Spleen (tissue), 11 donors: ENCODE measurements around the gene CELA1. TPM values are rescaled to one million over a fixed set of nuclear protein-coding genes. Genes with fewer than 3 reads are reported as not detected.
"Not testable (repeated sequence)": the region's sequence is repeated elsewhere in the genome, so short reads cannot be mapped to it uniquely, and the experiment has no call there.

Source experiments
- DNase-seq: peaks from one replicate; pipeline ENCODE4 v3.0.0-alpha.2; 2020
- H3K27ac ChIP-seq, 8 donors: fragments of 200-600 bp; sonication (generic) in 7 of 8; 1 replicate in 4 of 8; 2 replicates in 4 of 8; pipeline versions ENCODE4 v1.5.0 to v1.8.0; 2016 to 2021; ENCODE audit warnings: inconsistent platforms in 4 of 8, mild to moderate bottlenecking in 4 of 8, moderate library complexity in 1 of 8
- H3K27me3 ChIP-seq, 7 donors: fragments of 200-600 bp; sonication (generic) in 6 of 7; replicated peaks in 1 of 7; 1 replicate in 4 of 7; 2 replicates in 3 of 7; pipeline versions ENCODE4 v1.5.0 to v1.8.0; 2016 to 2021; ENCODE audit warnings: inconsistent platforms in 3 of 7, mild to moderate bottlenecking in 1 of 7
- H3K36me3 ChIP-seq, 6 donors: fragments of 200-600 bp; sonication (generic) in 5 of 6; 1 replicate in 4 of 6; 2 replicates in 2 of 6; pipeline versions ENCODE4 v1.5.0 to v1.8.0; 2016 to 2021; ENCODE audit warnings: inconsistent platforms in 2 of 6
- H3K4me1 ChIP-seq, 6 donors: fragments of 200-600 bp; sonication (generic) in 5 of 6; 1 replicate in 3 of 6; 2 replicates in 3 of 6; pipeline versions ENCODE4 v1.5.0 to v1.8.0; 2016 to 2021; ENCODE audit warnings: inconsistent platforms in 3 of 6
- H3K4me3 ChIP-seq, 8 donors: fragments of 200-600 bp; sonication (generic) in 7 of 8; 1 replicate in 4 of 8; 2 replicates in 4 of 8; pipeline versions ENCODE4 v1.5.0 to v1.8.0; 2016 to 2021; ENCODE audit warnings: inconsistent platforms in 4 of 8, mild to moderate bottlenecking in 4 of 8, moderate library complexity in 2 of 8
- H3K9me3 ChIP-seq, 8 donors: fragments of 200-600 bp; sonication (generic) in 7 of 8; 1 replicate in 4 of 8; 2 replicates in 4 of 8; pipeline versions ENCODE4 v1.5.0 to v1.8.0; 2016 to 2021; ENCODE audit warnings: inconsistent platforms in 4 of 8
- CTCF ChIP-seq, 11 experiments: fragments of 200-600 bp in 7 of 11; fragments of 450-650 bp in 4 of 11; sonication (generic) in 4 of 11; IDR thresholded peaks in 8 of 11; conservative IDR thresholded peaks in 3 of 11; 1 replicate in 7 of 11; 2 replicates in 4 of 11; pipeline versions ENCODE4 v1.4.0 to v1.8.0; 2016 to 2021; ENCODE audit warnings: antibody characterized with exemption in 11 of 11, inconsistent platforms in 4 of 11, mild to moderate bottlenecking in 1 of 11
- POLR2A ChIP-seq, 3 donors: fragments of 450-650 bp; IDR thresholded peaks; one replicate each; pipeline ENCODE4 v1.5.1; 2017; ENCODE audit warnings: antibody characterized with exemption in 3 of 3, mild to moderate bottlenecking in 1 of 3
- POLR2AphosphoS5 ChIP-seq, 3 donors: sonication (generic); formaldehyde crosslinking; IDR thresholded peaks; one replicate each; pipeline ENCODE4 v1.5.1; 2017; ENCODE audit warnings: antibody characterized with exemption in 3 of 3
- WGBS, 5 donors: extraction: QIAGEN DNeasy Blood & Tissue Kit in 3 of 5; methylation state at CpG; one replicate each; pipeline versions ENCODE4 v1.1.5 to v1.1.7; 2013 to 2018; 5-methylcytosine and 5-hydroxymethylcytosine counted together
- intact Hi-C: fragments of 100-400 bp; cut with DNase I; formaldehyde crosslinking; loops from one replicate; pipeline ENCODE4 v1.15.0; 2023; ENCODE audit warnings: low total_unique reads
- polyA plus RNA-seq, 3 donors: library from polyadenylated mRNA; stranded (reverse); fragments of 200-250 nt; gene quantifications; one replicate each; pipeline ENCODE4 v1.2.1, GENCODE V29; 2013
- total RNA-seq, 7 donors: library from RNA; depleted of rRNA in 3 of 7; stranded (reverse); fragments of >200 nt in 3 of 7; fragmentation: NEBNext Ultra II Directional in 4 of 7; extraction: Animal tissue kit (Norgen Biotek cat#: 25700) in 4 of 7; gene quantifications; one replicate each; pipeline versions ENCODE4 v1.1.0 to v1.2.1, GENCODE V29; 2016 to 2021
- donor health status: healthy with polysubstance abuse.
- donor health status: DM: no; HTN: no; CAD: no; lungs with moderate emphysema.
- donor health status: DM: no; HTN: no; CAD: no.
- donor health status: Bipolar disorder and iron deficiency.
- donor health status: healthy.
- donor health status: DM: no; HTN: no; CAD: no.
- donor health status: DM: yes; HTN: yes; CAD: no.

Gene CELA1
- total and polyA plus RNA-seq, 10 donors, result 0.21 TPM; not detected in 9

GRCh38 chr12:51311389-51311788 is 35.1 kb downstream of the CELA1 start:
- WGBS, 5 donors, result 90 to 100% (median 97%) methylated on average over 1 of the region's 1 CpG
- no peak for TF ChIP-seq CTCF (IDR thresholded peaks at IDR 0.05 in 8 of 11, conservative IDR thresholded peaks at IDR 0.05 in 3 of 11)
- TF ChIP-seq POLR2A (IDR thresholded peaks at IDR 0.05), result no peak
- no peak for TF ChIP-seq POLR2AphosphoS5 (IDR thresholded peaks at IDR 0.05)
- Histone ChIP-seq H3K27ac (no peak overlapping the region), H3K4me3 (no peak overlapping the region), H3K27me3 (no peaks in the 10 kb centered on the region), H3K9me3 (no peaks in the 10 kb centered on the region), H3K36me3 (peaks cover 0 to 94% (median 12%) of the 10 kb centered on the region in 6 donors), H3K4me1 (peaks cover 0 to 70% (median 4%) of the 10 kb centered on the region in 6 donors)
- intact Hi-C loops, result no loop called here
- no peak for DNase-seq

- peak overlapping the region in 2 of 8 donors; percentile 20 to 27 for H3K27ac ChIP-seq
- intact Hi-C loops, result no loop called here
Observed at GRCh38 chr12:51307655-51308593, 38.6 kb downstream of the CELA1 start.

GRCh38 chr12:51306507-51306906 is 40.0 kb downstream of the CELA1 start:
- H3K27me3 ChIP-seq, result no peaks in the 10 kb centered on the region
- WGBS, 5 donors, result 59 to 82% (median 68%) methylated on average over 5 of the region's 5 CpGs
- H3K27ac ChIP-seq, result peak overlapping the region in 2 of 8 donors; percentile 34 to 42
- TF ChIP-seq POLR2A (IDR thresholded peaks at IDR 0.05), result no peak
- intact Hi-C loops, result no loop called here
- H3K9me3 ChIP-seq, result no peaks in the 10 kb centered on the region
- H3K36me3 ChIP-seq, result peaks cover 0 to 94% (median 27%) of the 10 kb centered on the region in 6 donors
- no peak overlapping the region for H3K4me3 ChIP-seq
- no peak for DNase-seq
- H3K4me1 ChIP-seq, result peaks cover 0 to 49% (median 5%) of the 10 kb centered on the region in 6 donors

More at GRCh38 chr12:51307655-51308593, 38.6 kb downstream of the CELA1 start:
- H3K9me3 ChIP-seq, result no peaks in the 10 kb centered on the region
- WGBS, 5 donors, result 75 to 86% (median 82%) methylated on average over 6 of the region's 6 CpGs
- TF ChIP-seq POLR2A (IDR thresholded peaks at IDR 0.05) (no peak), CTCF (IDR thresholded peaks at IDR 0.05 in 8 of 11, conservative IDR thresholded peaks at IDR 0.05 in 3 of 11) (no peak), POLR2AphosphoS5 (IDR thresholded peaks at IDR 0.05) (no peak)
- DNase-seq, result no peak
- H3K36me3 ChIP-seq, result peaks cover 0 to 94% (median 18%) of the 10 kb centered on the region in 6 donors
- peaks cover 0 to 63% (median 5%) of the 10 kb centered on the region in 6 donors for H3K4me1 ChIP-seq
- no peaks in the 10 kb centered on the region for H3K27me3 ChIP-seq
- H3K4me3 ChIP-seq, result no peak overlapping the region

- H3K27me3 ChIP-seq, H3K4me3 ChIP-seq, H3K4me1 ChIP-seq, H3K9me3 ChIP-seq, H3K27ac ChIP-seq, DNase-seq, intact Hi-C loops: not testable (repeated sequence)
- 88 to 94% (median 92%) methylated on average over 10 of the region's 10 CpGs for WGBS, 5 donors
- peaks cover 0 to 97% (median 64%) of the 10 kb centered on the region in 6 donors for H3K36me3 ChIP-seq
Observed at GRCh38 chr12:51300768-51301167, 45.7 kb downstream of the CELA1 start.

- TF ChIP-seq POLR2A (IDR thresholded peaks at IDR 0.05) (no peak), CTCF (IDR thresholded peaks at IDR 0.05 in 8 of 11, conservative IDR thresholded peaks at IDR 0.05 in 3 of 11) (no peak)
- H3K4me1 ChIP-seq, result peaks cover 0 to 24% (median 8%) of the 10 kb centered on the region in 6 donors
- H3K27me3 ChIP-seq, result no peaks in the 10 kb centered on the region
- intact Hi-C loops, result no loop called here
- no peak overlapping the region for H3K27ac ChIP-seq
- no peak overlapping the region for H3K4me3 ChIP-seq
- no peak for DNase-seq
- peaks cover 0 to 100% (median 58%) of the 10 kb centered on the region in 6 donors for H3K36me3 ChIP-seq
- H3K9me3 ChIP-seq, result no peaks in the 10 kb centered on the region
- 88 to 97% (median 92%) methylated on average over 5 of the region's 5 CpGs for WGBS, 5 donors
Observed at GRCh38 chr12:51295651-51296050, 50.8 kb downstream of the CELA1 start.

- H3K4me1 ChIP-seq, result peaks cover 0 to 24% (median 8%) of the 10 kb centered on the region in 6 donors
- WGBS, 5 donors, result 87 to 94% (median 88%) methylated on average over 10 of the region's 10 CpGs
- H3K27me3 ChIP-seq, H3K9me3 ChIP-seq, intact Hi-C loops, DNase-seq, H3K27ac ChIP-seq, H3K4me3 ChIP-seq: not testable (repeated sequence)
- peaks cover 0 to 100% (median 57%) of the 10 kb centered on the region in 6 donors for H3K36me3 ChIP-seq
Observed at GRCh38 chr12:51294097-51294496, 52.4 kb downstream of the CELA1 start.
